GM12872 (cell line): ENCODE measurements around the gene TMEM248.

Source experiments
- TF ChIP-seq, protein P1 (sequence below): IDR thresholded peaks from 3 replicates; pipeline ENCODE4 v1.5.1; 2011; ENCODE audit warnings: low read depth, mild to moderate bottlenecking, low read length, moderate library complexity; ENCODE audit not compliant: insufficient read depth

Gene TMEM248, protein sequence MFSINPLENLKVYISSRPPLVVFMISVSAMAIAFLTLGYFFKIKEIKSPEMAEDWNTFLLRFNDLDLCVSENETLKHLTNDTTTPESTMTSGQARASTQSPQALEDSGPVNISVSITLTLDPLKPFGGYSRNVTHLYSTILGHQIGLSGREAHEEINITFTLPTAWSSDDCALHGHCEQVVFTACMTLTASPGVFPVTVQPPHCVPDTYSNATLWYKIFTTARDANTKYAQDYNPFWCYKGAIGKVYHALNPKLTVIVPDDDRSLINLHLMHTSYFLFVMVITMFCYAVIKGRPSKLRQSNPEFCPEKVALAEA

DNA sequence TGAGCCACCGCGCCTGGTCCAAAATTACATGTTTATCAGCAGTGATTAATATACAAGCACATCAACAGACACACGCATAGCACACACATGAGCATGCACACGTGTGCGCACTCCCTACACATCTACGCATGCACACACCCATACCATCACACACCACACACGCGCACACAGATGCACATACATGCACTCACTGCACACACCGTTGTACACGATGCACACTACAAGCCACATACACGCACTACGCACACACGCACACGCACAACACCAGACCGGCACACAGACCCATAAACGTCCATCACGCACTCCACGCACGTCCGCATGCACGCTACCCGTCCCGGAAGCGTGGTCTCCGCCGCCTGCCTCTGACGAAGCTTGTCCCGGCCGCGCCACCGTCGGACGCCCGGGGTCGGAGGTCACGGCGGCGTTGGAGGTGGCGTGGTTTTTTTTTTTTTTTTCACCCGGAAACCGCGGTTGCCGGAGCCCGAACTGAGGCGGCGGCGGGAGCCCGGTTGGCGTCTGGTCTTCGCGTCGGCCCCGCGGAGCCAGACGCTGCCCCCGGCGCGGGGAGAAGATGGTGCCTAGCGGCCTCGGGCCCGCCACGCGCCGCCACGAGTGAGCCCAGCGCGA, at the start of gene TMEM248:
TSS of gene TMEM248 (plus strand) at position 457 of the 627 bp plus-strand sequence. CDS start 20,641 bp downstream, outside the sequence.
- TF ChIP-seq, protein P1, sequence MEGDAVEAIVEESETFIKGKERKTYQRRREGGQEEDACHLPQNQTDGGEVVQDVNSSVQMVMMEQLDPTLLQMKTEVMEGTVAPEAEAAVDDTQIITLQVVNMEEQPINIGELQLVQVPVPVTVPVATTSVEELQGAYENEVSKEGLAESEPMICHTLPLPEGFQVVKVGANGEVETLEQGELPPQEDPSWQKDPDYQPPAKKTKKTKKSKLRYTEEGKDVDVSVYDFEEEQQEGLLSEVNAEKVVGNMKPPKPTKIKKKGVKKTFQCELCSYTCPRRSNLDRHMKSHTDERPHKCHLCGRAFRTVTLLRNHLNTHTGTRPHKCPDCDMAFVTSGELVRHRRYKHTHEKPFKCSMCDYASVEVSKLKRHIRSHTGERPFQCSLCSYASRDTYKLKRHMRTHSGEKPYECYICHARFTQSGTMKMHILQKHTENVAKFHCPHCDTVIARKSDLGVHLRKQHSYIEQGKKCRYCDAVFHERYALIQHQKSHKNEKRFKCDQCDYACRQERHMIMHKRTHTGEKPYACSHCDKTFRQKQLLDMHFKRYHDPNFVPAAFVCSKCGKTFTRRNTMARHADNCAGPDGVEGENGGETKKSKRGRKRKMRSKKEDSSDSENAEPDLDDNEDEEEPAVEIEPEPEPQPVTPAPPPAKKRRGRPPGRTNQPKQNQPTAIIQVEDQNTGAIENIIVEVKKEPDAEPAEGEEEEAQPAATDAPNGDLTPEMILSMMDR: no peak

DNA sequence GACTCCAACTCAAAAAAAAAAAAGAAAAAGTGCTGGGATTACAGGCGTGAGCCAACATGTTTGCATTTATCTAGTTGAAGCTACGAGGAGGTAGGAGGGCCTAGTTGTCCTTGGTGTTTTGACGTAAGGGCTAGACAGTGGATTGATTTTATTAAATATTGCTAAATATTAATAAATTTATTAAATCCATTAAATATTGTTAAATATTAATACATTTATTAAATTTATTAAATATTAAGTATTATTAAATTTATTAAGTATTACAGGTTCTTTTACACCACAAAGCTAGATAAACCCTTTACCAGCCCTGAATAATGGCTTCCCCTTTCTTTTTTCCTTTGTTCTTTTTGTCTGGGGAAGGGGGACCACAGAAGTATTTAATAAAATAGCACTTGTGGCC, 47.5 kb upstream of the TMEM248 start:
- TF ChIP-seq, protein P1: no peak

DNA sequence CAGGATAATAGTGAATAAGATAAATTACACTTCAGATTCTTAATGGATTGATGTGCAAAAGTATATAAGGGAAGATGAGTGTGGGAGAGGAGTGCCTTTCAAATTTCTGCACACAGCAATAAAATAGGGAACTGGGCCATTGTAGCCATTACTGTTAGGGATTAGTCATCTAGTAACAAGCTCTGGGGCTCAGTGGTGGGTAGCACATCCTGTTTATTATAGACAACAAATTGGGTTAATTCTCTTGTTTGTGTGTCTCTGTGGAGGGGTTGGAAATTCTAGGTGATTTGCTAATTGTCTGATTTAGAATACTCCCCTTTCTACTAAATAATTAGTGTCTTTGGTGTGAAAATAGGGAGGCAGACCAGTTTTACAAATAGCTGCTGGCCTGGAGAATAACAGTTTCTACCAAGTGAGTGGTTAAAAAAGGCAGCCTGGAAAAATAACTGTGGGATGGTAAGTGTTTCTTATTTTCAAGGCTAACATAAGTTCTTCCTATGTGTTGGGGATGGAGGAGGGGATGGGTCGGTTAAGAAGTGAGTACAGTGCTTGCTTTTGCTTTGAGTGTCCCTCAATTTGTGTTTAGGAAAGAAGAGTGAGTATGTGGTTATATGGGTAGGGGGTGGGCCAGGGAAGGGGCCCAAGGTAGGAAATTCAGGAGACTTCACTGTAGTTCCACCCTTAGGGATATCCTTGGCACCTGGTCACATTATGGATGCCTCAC, 43.3 kb upstream of the TMEM248 start:
- TF ChIP-seq, protein P1: no peak

DNA sequence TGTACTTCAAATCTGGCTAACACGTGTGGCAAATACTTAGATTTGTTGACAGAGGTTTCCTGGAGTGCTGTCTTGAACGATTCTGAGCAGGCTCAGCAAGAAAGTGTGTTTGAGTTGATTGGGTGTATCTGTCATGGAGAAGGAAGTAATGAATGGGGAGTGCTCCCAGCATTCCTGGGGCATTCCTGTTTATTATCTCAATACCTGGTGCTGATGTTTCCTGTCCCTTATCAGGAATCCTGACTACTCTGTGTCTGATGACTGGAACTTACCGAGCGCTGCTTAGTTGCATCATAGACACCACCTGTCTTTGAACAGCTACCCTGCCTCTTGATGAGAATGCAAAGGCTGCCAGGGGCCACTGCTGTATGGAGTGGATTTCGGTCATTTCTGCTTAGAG, 41.0 kb upstream of the TMEM248 start:
- TF ChIP-seq, protein P1: no peak

DNA sequence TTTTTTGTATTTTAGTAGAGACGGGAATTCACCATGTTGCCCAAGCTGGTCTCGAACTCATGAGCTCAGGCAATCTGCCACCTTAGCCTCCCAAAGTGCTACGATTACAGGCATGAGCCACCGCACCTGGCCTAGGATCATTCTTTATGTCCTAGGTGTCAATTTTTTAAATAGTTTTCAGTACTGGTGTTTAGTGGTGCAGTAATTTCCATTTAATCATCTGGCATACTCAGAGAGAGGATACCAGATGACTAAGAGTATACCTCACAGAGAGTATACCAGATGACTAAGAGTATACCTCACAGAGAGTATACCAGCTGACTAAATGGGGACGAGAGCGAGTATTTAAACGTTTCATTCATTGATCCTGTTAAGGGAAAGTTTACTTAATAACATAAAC, 37.3 kb upstream of the TMEM248 start:
- TF ChIP-seq, protein P1: no peak

DNA sequence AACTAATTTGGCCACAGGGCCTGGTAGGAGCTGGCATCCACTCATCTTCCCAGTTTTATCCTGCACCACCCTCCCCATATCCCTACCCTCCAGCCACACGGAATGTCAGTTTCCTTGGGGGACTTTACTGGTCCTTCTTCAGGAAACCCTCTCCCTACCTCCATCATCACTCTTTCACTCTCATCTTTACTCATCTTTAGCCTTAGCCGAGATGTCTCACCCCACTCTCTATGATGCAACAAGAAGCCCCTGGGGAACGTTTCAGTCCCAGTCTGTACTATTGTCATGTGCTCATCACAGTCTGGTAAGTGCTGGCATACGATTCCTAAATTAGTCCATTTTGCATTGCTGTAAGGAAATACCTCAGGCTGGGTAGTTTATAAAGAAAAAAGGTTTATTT, 34.9 kb upstream of the TMEM248 start:
- TF ChIP-seq, protein P1: no peak

DNA sequence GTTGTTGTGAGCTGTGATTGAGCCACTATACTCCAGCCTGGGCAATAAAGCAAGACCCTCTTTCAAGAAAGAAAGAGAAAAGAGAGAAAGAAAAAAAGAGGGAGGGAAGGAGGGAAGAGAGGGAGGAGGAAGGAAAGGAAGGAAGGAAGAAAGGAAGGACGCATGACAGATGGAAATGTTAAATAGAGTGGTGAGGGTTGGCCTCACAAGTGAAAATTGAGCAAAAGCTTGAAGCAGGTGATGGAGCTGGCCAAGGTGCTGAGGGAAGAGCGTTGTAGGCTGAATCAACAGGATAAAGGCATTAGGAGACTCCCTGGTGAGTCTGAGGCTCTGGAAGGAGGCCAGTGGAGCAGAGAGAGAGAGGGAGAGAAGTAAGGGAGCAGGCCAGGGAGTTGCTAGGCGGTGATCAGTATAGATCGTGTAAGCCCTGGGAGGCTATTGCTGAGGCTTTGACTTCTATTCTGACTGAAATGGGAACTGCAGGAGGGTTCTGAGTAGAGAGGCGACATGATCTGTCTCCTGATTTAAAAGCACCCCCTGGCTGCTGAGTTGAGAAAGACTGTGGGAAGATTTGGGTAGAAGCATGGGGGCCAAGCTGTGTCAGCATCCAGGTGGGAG, 26.5 kb upstream of the TMEM248 start:
- TF ChIP-seq, protein P1: no peak
